Measurements from ENCODE around the gene SLC25A48.

SLC25A48 gene

DNA sequence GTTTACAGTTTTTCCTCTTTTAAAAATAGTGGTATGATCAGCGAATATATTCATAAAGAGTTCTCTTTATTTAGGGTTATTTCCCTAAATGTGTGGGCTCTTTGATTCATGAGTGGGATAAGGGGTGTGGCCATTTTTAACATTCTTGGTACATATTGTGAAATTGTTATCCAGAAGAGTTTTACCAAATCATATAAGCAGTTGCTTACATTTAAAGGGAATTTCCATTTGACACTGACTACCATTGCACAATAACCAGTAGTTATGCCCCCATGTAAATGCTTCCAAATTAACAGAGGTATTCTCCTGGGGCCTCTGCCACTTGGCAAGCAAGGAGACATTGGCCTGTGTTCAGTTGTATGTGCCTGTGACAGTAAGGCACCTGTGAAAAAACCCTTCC lies 27.2 kb downstream of the SLC25A48 start:
- TF ChIP-seq, protein P1, sequence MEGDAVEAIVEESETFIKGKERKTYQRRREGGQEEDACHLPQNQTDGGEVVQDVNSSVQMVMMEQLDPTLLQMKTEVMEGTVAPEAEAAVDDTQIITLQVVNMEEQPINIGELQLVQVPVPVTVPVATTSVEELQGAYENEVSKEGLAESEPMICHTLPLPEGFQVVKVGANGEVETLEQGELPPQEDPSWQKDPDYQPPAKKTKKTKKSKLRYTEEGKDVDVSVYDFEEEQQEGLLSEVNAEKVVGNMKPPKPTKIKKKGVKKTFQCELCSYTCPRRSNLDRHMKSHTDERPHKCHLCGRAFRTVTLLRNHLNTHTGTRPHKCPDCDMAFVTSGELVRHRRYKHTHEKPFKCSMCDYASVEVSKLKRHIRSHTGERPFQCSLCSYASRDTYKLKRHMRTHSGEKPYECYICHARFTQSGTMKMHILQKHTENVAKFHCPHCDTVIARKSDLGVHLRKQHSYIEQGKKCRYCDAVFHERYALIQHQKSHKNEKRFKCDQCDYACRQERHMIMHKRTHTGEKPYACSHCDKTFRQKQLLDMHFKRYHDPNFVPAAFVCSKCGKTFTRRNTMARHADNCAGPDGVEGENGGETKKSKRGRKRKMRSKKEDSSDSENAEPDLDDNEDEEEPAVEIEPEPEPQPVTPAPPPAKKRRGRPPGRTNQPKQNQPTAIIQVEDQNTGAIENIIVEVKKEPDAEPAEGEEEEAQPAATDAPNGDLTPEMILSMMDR (IDR thresholded peaks at IDR 0.05; ENCODE audit: low read depth, low read length, missing control alignments): no peak
- DNase-seq (ENCODE audit: low read depth): no peak
- H3K4me3 ChIP-seq (ENCODE audit: low read depth, low read length): no peak overlapping the region
- in situ Hi-C loops (cut with HindIII; ENCODE audit: low sequenced_read_pairs): no loop called here

DNA sequence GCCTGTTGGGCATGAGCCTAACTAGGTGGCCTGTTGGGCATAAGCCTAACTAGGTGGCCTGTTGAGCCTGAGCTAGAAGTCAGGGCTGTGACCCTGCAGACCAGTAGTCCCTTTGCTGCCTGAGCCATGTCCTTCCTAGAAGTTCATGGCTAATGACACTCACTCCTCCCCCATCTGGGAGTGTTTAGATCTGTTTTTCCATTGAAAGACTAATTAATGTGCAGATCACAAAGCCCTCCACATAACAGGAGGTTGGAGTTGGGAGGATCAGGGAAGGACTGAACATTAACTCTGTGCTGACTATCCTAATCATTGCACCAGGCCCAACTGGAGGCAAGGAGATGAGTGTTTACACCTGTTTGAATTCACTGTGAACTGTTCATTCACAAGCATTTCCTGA lies 27.6 kb downstream of the SLC25A48 start:
- TF ChIP-seq, protein P1 (IDR thresholded peaks at IDR 0.05; ENCODE audit: low read depth, low read length, missing control alignments): no peak
- in situ Hi-C loops (cut with HindIII; ENCODE audit: low sequenced_read_pairs): no loop called here
- DNase-seq (ENCODE audit: low read depth): no peak
- H3K4me3 ChIP-seq (ENCODE audit: low read depth, low read length): no peak overlapping the region

GRCh38 chr5:135862744-135863143 lies 28.3 kb downstream of the SLC25A48 start:
- in situ Hi-C loops (cut with HindIII; ENCODE audit: low sequenced_read_pairs): no loop called here
- no peak for DNase-seq (ENCODE audit: low read depth)
- TF ChIP-seq, protein P1 (IDR thresholded peaks at IDR 0.05; ENCODE audit: low read depth, low read length, missing control alignments): no peak
- H3K4me3 ChIP-seq (ENCODE audit: low read depth, low read length): no peak overlapping the region

DNA sequence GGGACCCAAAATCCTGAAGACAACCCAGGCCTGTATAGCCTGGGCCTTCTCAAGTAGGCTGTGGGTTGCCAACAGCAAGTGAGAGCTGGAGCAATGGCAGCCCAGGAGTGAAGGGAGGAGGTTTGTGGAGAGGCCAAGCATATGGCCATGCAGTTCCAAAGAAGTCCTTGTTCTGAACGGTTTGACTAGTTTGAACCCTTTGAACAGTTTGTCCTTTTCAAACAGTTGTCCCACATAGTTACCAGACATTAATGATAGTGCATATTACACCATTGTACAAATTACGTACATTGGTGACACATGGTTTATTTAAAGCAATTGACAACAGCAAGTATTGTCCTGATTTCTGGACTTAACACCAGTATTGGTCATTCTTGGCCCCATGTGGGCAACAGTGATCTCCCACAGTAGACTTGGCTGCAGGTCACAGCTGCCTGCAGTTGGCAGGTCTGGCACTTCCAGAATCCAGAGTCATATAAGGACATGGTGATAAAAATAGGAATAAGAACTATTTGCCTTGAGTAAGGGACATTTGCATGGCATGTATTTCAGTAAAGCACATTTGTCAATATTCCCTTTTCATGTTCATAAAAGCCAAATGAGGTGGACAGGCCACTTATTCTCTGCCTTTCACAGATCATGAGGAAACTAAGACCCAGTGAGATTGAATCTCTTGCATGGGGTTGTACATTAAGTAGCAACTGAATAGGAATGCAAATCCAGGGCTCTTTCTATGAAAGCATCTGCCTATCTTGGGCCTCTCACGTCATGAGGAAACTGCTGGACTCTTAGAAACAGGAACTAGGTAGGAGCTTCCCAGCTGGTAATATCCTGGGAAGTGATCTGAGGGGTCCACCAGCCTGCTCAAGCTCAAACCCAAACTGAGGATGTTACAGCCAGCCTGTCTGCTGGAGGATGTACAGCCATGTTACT lies 30.3 kb downstream of the SLC25A48 start:
- TF ChIP-seq, protein P1 (IDR thresholded peaks at IDR 0.05; ENCODE audit: low read depth, low read length, missing control alignments): no peak
- DNase-seq (ENCODE audit: low read depth): no peak
- in situ Hi-C loops (cut with HindIII; ENCODE audit: low sequenced_read_pairs): no loop called here

GRCh38 chr5:135866016-135866415 lies 31.6 kb downstream of the SLC25A48 start:
- no peak overlapping the region for H3K4me3 ChIP-seq (ENCODE audit: low read depth, low read length)
- DNase-seq (ENCODE audit: low read depth): no peak
- in situ Hi-C loops (cut with HindIII; ENCODE audit: low sequenced_read_pairs): no loop called here
- TF ChIP-seq, protein P1 (IDR thresholded peaks at IDR 0.05; ENCODE audit: low read depth, low read length, missing control alignments): no peak

More for the DNA sequence above, 30.3 kb downstream of the SLC25A48 start:
- no peak overlapping the region for H3K4me3 ChIP-seq (ENCODE audit: low read depth, low read length)

DNA sequence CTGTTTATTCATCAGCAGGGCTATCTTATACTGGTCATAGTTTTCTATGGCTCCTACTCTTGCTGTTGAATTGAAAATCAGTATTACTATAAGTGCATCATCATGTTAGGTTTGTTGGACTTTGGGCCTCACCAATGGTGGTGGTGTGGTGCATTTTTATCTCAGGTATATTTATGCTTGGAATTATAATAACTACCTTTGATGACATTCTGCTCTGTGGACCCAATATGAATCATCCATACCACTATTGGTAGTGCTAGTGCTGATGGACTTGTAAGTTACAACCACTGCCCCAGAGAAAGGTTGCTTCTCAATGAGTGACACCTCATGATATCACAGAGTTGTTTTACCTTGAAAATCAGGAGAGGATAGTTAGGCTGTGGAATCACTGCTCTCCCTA lies 33.1 kb downstream of the SLC25A48 start:
- TF ChIP-seq, protein P1 (IDR thresholded peaks at IDR 0.05; ENCODE audit: low read depth, low read length, missing control alignments): no peak
- DNase-seq (ENCODE audit: low read depth): no peak
- in situ Hi-C loops (cut with HindIII; ENCODE audit: low sequenced_read_pairs): no loop called here
- H3K4me3 ChIP-seq (ENCODE audit: low read depth, low read length): no peak overlapping the region
